HG03571 (cell line): ENCODE data around the gene ALG13.
"Not testable (repeated sequence)": the region's sequence is repeated elsewhere in the genome, so short reads cannot be mapped to it uniquely, and the experiment has no call there.

Experiments
- ATAC-seq: cut with Tn5 transposase; IDR thresholded peaks from one replicate; pipeline ENCODE4 v1.9.1; 2021; ENCODE audit not compliant: unreplicated experiment

The ALG13 gene

DNA sequence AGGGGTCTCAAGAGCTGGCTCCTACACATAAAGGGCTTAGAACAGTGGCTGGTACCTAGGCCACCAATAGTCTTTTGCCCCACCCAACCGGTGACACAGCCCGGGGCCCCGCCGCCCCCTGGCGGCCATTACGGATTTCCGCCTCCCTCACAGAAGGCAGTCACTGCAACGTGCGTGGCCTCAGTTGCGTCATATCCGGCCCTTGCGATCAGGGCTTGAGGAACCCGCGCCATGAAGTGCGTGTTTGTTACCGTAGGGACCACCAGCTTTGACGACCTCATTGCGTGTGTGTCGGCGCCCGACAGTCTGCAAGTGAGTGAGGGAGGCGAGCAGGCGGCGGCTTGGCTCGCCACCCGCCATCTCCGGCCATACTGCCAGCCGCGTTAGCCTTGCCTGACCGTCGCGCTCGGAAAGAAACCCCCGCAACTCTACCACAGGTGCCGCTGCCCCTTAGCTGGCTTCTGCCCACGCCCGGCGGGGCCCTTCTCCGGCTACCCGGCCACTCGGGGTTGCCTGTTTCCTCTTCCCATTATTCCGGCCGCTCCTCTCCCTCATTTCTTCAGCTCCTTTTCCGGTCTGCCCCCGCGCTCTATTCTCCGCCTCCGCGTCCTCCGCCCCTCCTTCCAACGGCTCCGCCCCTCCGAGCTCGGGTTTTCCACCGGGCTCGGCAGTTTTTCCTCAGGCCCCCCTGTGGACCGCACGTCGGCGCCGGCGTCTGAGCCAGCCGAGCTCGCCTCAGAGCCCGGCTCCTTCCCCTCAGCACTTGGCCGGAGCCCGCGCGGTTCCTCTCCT is at the start of gene ALG13:
ALG13 (plus strand) TSS at position 183 of the 792 bp plus-strand sequence; CDS start at position 232, 49 bp downstream.
- peak; percentile 97 for ATAC-seq

DNA sequence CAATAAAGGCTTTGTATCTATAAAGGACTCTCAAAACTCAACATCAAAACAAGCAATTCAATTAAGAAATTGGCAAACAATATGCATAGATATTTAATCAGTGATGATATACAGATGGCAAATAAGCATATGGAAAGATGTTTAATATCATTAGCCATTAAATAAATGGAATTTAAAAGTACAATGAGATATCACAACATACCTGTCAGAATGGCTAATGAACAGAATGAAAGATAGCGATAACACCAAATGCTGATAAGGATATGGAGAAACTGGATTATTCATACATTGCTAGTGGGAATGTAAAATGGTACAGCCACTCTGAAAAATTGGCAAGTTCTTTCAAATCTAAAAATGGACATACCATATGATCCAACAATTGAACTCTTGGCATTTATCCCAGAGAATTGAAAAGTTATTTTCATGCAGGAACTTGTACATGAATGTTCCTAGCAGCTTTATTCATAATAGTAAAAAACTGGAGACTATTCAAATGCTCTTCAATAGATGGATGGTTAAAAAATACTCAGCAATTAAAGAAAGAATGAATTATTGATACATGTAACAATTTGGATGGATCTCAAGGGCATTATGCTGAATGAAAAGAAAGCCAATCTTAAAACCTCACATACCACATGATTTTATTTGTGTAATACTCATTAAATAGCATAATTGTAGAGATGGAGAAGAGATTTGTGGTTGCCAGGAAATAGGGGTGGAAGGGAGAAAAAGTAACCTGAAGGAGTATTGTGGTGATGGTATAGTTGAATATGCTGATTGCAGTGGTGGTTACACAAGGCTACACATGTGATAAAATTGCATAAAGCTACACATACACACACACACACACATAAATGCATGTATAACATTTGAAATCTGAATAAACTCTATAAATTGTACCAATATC is 45.9 kb upstream of the ALG13 start:
- no peak for ATAC-seq

DNA sequence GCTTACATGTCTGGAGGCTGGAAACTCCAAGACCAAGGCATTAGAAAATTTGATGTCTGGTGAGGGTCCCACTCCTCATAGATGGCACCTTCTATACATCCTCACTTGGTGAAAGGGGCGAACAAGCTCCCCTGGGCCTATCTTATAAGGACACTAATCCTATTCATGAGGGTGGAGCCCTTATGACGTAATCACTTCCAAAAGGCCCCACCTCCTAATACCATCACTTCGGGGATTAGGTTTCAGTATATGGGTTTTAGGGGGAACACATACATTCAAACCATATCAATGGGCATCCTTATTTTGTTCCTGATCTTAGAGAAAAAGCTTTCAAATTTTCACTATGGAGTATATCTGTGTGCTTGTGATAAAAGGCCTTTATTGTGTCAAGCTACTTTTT is 39.0 kb upstream of the ALG13 start:
- ATAC-seq = no peak

DNA sequence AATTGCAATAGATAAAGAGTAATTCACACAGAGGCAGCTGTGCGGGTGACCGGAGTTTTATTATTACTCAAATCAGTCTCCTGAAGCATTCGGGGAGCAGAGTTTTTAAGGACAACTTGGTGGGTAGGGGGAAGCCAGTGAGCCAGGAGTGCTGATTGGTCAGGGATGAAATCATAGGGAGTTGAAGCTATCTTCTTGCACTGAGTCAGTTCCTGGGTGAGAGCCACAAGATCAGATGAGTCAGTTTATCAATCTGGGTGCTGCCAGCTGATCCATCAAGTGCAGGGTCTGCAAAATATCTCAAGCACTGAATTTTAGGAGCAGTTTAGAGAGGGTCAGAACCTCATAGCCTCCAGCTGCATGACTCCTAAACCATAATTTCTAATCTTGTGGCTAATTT is 35.8 kb upstream of the ALG13 start:
- not testable (repeated sequence) for ATAC-seq

DNA sequence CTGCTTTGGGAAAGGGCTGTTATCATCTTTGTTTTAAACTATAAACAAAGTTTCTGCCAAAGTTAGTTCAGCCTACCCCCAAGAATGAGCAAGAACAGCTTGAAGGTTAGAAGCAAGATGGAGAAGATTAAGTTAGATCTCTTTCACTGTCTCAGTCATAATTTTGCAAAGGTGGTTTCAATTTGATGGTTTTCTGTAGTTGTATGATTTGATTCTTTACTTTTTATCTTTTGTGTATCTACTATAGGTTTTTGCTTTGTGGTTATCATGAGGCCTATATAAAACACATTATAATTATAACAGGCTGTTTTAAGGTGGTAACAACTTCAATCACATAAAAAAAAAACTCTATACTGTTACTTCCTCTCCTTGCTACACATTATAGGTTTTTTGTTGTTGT is 35.4 kb upstream of the ALG13 start:
- ATAC-seq = no peak

DNA sequence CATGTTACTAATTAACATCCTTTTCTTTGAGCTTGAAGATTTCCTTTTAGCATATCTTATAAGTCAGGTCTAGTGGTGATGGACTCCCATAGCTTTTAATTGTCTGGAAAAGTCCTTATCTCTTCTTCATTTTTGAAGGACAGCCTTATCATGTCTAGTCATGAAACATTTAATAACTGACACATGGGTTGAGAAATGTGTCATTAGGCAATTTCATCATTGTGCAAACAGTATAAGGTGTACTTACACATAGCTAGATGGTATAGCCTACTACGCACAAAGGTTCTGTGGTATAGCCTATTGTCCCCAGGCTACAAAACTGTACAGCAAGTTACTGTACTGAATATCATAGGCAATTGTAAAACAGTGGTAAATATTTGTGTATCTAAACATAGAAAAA is 34.5 kb upstream of the ALG13 start:
- no peak for ATAC-seq

DNA sequence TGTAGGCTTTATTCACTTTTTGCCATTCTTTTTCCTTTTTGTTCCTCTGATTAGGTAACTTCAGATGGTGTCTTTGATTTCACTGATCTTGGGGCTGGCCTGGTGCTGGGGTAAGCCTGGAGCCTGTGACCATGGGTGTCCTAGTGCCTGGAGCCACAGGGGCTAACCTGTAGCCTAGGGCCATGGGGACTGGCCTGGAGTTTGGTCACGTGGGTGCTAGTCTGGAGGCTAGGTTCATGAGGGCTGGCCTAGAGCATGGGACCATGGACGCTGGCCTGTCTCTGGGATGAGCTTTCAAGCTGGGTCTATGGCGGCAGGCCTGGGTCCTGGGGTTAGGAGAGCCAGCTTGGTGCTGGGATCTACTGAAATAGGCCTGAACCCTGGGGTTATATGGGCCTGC is 32.2 kb upstream of the ALG13 start:
- no peak for ATAC-seq

DNA sequence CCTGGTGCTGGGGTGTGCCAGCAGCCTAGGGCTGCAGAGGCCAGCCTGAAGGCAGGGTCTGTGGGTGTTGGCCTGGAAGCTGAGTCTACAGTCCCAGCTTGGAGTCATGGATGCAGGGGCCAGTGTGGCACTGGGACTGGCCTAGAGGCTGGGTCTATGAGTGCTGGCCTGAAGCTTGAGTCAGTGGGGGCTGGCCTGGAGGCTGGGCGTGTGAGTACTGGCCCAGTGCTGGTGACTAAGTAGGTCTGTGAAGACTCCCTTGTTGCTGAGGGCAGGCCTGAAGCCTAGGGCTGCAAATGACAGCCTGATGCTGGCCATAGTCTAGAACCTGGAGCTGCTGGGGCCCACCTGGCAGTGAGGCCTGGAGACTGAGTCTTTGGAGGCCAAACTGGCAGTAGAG is 31.3 kb upstream of the ALG13 start:
- ATAC-seq = no peak

DNA sequence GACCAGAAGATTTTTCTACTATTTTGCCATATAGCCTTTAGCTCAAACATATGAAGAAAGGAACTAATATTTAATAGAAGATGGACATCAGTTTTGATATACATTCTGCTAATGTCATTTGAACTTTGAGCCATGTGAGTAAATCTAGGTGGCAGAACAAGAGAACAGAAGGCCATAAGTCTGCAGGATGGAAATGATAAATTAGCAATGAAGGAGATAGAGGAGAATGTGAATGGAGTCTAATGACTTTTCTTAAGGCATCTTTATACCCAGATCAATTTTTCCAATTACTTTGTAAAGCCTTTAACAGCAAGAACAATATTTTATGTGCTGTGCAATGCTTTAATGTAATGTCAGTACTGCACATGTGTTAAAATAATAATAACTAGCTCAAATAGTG is 30.1 kb upstream of the ALG13 start:
- ATAC-seq = no peak

DNA sequence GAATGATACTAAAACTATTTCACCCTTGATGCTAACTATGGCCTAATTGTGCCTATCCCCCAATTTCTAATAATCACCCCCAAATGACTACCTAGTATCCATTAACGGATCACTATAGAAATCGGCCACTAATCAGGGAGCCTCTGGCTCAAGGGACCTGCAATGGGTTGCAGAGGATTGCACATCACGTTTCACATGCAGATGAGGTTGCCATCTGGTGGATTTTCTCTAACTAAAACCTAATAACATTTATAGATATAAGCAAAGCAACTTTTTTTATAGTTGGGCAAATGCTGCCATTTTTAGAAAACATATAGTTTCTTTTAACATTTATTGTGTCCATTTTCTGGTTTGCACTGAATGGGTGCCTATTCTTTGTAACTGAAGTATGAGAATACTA is 28.3 kb upstream of the ALG13 start:
- ATAC-seq = no peak

DNA sequence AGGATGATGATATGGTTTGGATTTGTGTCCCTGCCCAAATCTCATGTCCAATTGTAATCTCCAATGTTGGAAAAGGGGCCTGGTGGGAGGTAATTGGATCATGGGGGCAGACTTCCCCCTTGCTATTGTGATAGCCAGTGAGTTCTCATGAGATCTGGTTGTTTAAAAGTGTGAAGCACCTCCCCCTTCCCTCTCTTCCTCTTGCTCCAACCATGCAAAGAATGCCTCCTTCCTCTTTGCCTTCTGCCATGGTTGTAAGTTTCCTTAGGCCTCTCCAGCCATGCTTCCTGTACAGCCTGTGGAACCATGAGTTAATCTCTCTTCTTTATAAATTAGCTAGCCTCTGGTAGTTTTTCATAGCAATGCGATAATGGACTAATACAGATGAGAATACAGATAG is 19.7 kb upstream of the ALG13 start:
- no peak for ATAC-seq

DNA sequence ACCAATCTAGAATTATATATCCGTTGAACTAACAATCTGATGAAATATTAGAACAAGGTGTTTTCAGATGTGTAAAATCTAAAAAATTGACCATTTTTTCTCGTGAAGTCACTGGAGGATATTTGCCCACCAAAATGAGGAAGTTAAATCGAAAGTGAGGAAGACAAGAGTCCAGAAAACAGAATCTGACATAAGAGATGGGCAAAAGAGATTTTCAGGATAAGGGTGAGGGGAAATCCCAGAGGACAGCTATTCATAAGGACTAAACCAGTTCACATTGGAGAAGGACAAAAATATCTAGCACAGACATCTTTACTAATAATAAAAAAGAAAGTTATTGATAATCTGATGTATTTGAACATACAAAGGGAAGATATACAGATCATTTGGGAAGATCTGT is 18.7 kb upstream of the ALG13 start:
- no peak for ATAC-seq

DNA sequence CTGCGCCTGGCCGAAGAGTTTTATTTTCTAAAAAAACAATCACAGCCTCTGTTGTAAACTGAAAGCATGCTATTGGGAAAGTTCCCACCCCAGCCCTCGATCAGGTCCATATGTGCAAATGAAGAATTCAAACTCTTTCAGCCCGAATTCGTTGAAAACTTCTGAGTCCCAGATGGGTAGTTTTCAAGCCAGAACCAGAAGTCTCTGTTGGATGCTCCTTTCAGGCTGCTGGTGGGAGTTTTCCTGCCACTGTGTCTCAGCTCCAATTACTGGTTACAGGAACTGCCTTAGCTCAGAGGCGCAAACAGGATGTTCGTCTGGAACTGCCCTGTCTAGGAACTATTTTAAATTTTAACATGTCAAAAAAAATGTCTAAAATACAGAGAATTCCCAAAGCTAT is 9.3 kb upstream of the ALG13 start:
- no peak for ATAC-seq

DNA sequence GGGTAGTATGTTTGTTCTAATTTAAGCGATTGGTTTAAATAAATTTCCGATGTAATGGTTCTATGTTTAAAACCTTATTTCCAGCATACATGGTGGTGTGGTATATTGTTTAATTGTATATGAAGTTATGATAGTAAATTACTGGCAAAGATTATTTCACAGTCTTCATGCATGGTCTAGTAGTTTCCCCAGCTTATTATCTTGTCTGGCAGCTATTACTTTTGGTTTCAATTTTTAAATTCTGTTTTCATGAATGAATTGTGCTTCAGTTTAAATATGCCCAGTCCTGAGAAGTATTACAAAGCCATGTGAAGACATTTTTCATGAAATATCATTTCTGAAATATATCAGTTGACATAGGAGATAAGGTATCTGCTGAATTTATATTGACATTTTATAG is 6.3 kb downstream of the ALG13 start:
- ATAC-seq = no peak

DNA sequence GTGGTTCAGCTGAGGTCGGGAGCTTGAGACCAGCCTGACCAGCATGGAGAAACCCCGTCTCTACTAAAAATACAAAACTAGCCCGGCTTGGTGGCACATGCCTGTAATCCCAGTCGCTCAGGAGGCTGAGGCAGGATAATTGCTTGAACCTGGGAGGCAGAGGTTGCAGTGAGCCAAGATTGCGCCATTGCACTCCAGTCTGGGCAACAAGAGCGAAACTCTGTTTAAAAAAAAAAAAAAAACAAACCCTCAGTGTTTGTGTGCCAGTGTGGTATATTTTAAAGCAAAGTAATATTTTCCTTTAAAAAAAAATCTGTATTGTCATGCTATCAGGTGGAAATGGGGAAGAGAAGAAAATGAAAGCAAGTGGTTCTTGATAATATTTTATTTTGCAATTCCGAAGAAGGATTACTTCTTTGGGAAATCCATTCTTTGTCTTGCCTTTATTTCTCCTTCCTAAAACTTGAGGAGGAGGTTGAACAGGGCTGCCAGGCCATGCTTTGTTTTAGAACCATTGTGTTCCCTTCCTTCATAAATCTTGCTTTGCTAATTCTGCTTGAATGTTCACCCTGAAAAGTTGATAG is 14.4 kb downstream of the ALG13 start:
- no peak for ATAC-seq

DNA sequence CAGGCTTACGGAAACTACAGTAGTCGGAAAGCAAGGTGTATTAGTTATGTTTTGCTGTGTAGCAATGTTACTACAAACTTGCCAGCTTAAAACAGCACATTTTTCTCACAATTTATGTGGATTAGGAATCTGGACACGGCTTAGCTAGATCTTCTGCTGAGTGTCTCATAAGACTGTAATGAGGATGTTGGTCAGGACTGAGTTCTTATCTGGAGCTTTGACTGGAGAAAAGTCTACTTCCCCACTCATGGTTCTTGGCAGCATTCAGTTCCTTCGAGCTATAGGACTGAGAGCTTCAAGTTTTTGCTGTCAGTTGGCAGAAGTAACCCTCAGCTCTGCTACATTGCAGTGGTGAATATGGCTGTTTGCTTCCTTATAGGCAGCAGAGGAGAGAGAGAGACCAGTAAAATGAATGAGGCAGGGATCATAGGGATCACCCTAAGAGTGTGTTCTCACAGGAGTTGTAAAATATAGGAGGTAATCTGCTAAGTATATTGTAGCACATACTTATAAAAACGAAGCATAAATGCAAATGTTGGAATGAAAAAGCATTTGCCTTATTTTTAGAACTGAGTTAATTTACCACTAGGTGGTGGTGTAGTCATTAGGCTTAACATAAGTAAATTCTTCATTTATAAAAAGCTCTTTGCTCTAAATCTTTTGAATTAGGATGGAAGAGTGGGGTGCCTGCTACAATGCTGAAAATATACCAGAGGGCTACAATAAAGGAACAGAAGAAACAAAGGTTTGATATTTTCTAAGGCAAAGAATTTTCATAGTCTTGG is 38.6 kb downstream of the ALG13 start:
- ATAC-seq = no peak

DNA sequence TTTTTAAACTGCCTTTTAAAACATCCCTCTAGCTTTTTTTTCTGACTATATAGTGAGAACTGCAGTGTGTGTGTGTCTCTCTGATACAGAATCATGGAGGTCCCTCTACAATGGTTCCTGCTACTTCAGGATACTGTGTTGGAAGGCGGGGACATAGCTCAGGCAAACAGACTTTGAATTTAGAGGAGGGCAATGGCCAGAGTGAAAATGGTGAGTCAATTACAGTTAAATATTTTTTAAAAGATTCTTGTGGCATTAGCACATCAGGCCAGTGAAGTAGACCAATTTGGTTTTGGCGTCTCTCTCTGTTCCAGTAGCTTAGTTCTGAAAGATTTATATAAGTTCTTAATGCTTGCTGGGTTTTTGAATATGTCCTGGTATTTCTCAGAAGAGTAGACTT is 47.1 kb downstream of the ALG13 start:
- no peak for ATAC-seq

DNA sequence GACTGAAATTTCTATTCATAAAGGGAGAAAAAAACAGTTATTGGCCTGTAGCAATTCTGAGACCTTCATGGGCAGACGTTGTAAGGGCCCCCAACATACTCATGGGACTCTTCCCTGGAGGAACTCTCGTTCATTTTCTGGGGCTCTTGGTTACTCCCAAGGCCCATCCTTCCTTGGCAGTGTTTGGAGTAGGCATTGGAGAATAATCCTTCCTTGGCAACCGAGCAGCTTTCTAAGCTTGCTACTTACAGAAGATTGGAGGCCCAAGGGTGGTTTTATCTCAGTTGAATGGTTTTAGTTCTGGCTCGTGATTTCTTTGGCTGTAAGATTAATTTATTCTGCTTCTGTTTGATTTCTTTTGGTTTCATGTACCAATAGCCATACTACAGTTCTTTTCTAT is 50.4 kb downstream of the ALG13 start:
- no peak for ATAC-seq

DNA sequence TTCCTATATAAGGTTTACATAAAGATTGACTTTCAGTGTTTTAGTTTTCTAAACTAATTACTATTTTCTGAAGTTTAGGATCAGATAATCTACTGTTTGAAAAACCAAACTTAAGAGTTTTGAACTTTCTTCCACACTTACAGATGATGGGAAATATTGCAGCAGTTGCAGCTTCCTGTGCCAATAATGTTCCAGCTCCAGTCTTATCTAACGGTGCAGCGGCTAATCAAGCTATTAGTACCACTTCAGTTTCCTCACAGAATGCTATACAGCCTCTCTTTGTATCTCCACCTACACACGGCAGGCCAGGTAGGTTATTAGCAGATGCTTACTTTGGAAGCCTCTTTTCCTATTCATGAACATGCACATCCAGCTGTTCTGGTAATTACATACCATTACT is 55.6 kb downstream of the ALG13 start:
- no peak for ATAC-seq

DNA sequence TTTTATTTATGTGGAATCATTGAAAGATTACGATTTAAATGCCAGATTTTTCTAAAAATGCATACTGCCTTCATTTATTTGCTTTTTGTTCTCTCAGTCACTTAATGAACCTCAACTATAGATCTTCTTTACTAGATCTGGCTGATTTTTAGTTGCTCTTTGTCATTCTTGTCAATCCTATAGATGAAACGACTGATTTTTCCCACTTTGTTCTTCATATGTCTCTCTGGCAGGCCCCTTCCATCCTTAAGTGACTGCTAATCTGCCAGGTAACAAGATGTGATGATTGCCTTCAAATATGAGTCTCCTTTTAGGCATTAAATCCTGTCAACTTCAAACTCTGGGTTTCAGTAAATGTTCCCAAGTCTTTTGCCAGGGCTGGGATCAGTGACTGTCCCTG is 61.0 kb downstream of the ALG13 start:
- ATAC-seq = no peak

DNA sequence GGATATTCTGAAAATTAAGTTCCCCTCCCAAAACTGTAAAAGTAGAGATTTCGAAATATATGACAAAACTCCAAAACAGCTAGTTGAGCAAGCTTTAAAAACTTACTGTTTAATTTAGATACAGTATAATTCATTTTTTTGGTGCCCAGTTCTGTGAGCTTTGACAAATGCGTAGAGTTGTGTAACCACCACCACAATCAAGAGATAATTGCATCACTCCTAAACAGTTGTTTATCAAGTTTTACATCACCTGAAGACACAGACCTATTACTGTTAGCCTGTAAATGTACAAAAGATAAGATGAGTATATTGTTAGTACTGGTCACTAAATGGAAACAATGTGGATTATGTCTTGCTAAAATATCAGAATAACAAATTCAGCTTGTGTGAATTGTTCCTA is 62.3 kb downstream of the ALG13 start:
- no peak for ATAC-seq
